CD4-positive, alpha-beta T cell treated with Interleukin-10 for 1 hour (primary cell): Measurements from ENCODE around the gene MICU1.
"Not testable (repeated sequence)": the region's sequence is repeated elsewhere in the genome, so short reads cannot be mapped to it uniquely, and the experiment has no call there.

Experiments
- DNase-seq: peaks from one replicate; pipeline ENCODE4 v3.0.0-alpha.2; 2020

The MICU1 gene

GRCh38 chr10:72426986-72427385 lies 198.9 kb downstream of the MICU1 start:
- no peak for DNase-seq

- DNase-seq: no peak
Observed at GRCh38 chr10:72425133-72425532, 200.7 kb downstream of the MICU1 start.

- DNase-seq: no peak
Observed at GRCh38 chr10:72424561-72424960, 201.3 kb downstream of the MICU1 start.

- no peak for DNase-seq
Observed at GRCh38 chr10:72423426-72423825, 202.5 kb downstream of the MICU1 start.

GRCh38 chr10:72421885-72422540 lies 203.9 kb downstream of the MICU1 start:
- DNase-seq: no peak

- DNase-seq: no peak
Observed at GRCh38 chr10:72419241-72419640, 206.6 kb downstream of the MICU1 start.

- DNase-seq: no peak
Observed at GRCh38 chr10:72418679-72419078, 207.2 kb downstream of the MICU1 start.

- DNase-seq: no peak
Observed at GRCh38 chr10:72417971-72418370, 207.9 kb downstream of the MICU1 start.

GRCh38 chr10:72416661-72417060 lies 209.2 kb downstream of the MICU1 start:
- no peak for DNase-seq

GRCh38 chr10:72414642-72415041 lies 211.2 kb downstream of the MICU1 start:
- no peak for DNase-seq

- DNase-seq: no peak
Observed at GRCh38 chr10:72409167-72409566, 216.7 kb downstream of the MICU1 start.

- no peak for DNase-seq
Observed at GRCh38 chr10:72407927-72408600, 217.8 kb downstream of the MICU1 start.

GRCh38 chr10:72407471-72407870 lies 218.4 kb downstream of the MICU1 start:
- no peak for DNase-seq

GRCh38 chr10:72395581-72395980 lies 230.3 kb downstream of the MICU1 start:
- DNase-seq: not testable (repeated sequence)

- no peak for DNase-seq
Observed at GRCh38 chr10:72392571-72392970, 233.3 kb downstream of the MICU1 start.

- no peak for DNase-seq
Observed at GRCh38 chr10:72390764-72391163, 235.1 kb downstream of the MICU1 start.

GRCh38 chr10:72389716-72390115 lies 236.2 kb downstream of the MICU1 start:
- DNase-seq: no peak

GRCh38 chr10:72389014-72389413 lies 236.9 kb downstream of the MICU1 start:
- DNase-seq: no peak

GRCh38 chr10:72388062-72388461 lies 237.8 kb downstream of the MICU1 start:
- no peak for DNase-seq

GRCh38 chr10:72386916-72387586 lies 238.8 kb downstream of the MICU1 start:
- DNase-seq: no peak

GRCh38 chr10:72385724-72386123 lies 240.2 kb downstream of the MICU1 start:
- DNase-seq: no peak

- DNase-seq: not testable (repeated sequence)
Observed at GRCh38 chr10:72384982-72385381, 240.9 kb downstream of the MICU1 start.

- DNase-seq: no peak
Observed at GRCh38 chr10:72379776-72380175, 246.1 kb downstream of the MICU1 start.

- DNase-seq: no peak
Observed at GRCh38 chr10:72379062-72379461, 246.8 kb downstream of the MICU1 start.
